GM12878 (cell line): ENCODE results near the gene CALHM2.

Experiments used
- BACH1 ChIP-seq: fragments of 450-650 bp; IDR thresholded peaks from 2 replicates; pipeline ENCODE4 v1.6.1; 2017; ENCODE audit warnings: mild to moderate bottlenecking, borderline replicate concordance
- CTCF ChIP-seq, 3 experiments: IDR thresholded peaks in 2 of 3; conservative IDR thresholded peaks in 1 of 3; 2 replicates each; pipeline ENCODE4 v1.5.1; 2011; ENCODE audit warnings: low read depth in 3 of 3, low read length in 3 of 3, mild to moderate bottlenecking in 3 of 3, control low read depth in 2 of 3, moderate library complexity in 2 of 3, inconsistent platforms in 1 of 3, mixed read lengths in 1 of 3; ENCODE audit not compliant: control insufficient read depth in 2 of 3, insufficient read depth in 1 of 3; ENCODE audit errors: extremely low read depth in 1 of 3
- EED ChIP-seq: sonication (generic); IDR thresholded peaks from 2 replicates; pipeline ENCODE4 v1.6.1; 2016; ENCODE audit warnings: antibody characterized with exemption, low read depth
- HCFC1 ChIP-seq: fragments of 150-350 bp; IDR thresholded peaks from 2 replicates; pipeline ENCODE4 v1.6.1; 2014; ENCODE audit warnings: low read length
- HDAC6 ChIP-seq: fragments of 200-600 bp; sonication (generic); IDR thresholded peaks from one replicate; pipeline ENCODE4 v1.8.0; 2017; ENCODE audit warnings: antibody characterized with exemption; ENCODE audit not compliant: unreplicated experiment
- KDM1A ChIP-seq: fragments of 200-600 bp; sonication (generic); IDR thresholded peaks from 2 replicates; pipeline ENCODE4 v1.6.1; 2016; ENCODE audit warnings: borderline replicate concordance
- PRDM15 ChIP-seq: fragments of 450-650 bp; formaldehyde crosslinking; IDR thresholded peaks from 2 replicates; pipeline ENCODE4 v1.4.0; 2020; ENCODE audit warnings: mild to moderate bottlenecking, moderate library complexity
- RELA ChIP-seq: fragments of 450-650 bp; IDR thresholded peaks from 2 replicates; pipeline ENCODE4 v1.8.0; 2014; ENCODE audit warnings: borderline replicate concordance; ENCODE audit not compliant: partially characterized antibody
- SUPT20H ChIP-seq: IDR thresholded peaks from 2 replicates; pipeline ENCODE4 v1.6.1; 2011; ENCODE audit warnings: low read depth, mild to moderate bottlenecking, low read length, moderate library complexity, borderline replicate concordance; ENCODE audit not compliant: control insufficient read depth

GRCh38 chr10:103441206-103441605 is 11.0 kb downstream of the CALHM2 start:
- TF ChIP-seq SUPT20H (no peak), CTCF (IDR thresholded peaks at IDR 0.05 in 2 of 3, conservative IDR thresholded peaks at IDR 0.05 in 1 of 3; ENCODE audit: control insufficient read depth in 2 of 3, extremely low read depth in 1 of 3, insufficient read depth in 1 of 3, low read depth in 3 of 3, low read length in 3 of 3) (no peak), BACH1 (no peak), HDAC6 (no peak), RELA (no peak), PRDM15 (no peak), EED (no peak), HCFC1 (no peak), KDM1A (no peak)
